ENCODE results near the gene ARHGAP5.

DNA sequence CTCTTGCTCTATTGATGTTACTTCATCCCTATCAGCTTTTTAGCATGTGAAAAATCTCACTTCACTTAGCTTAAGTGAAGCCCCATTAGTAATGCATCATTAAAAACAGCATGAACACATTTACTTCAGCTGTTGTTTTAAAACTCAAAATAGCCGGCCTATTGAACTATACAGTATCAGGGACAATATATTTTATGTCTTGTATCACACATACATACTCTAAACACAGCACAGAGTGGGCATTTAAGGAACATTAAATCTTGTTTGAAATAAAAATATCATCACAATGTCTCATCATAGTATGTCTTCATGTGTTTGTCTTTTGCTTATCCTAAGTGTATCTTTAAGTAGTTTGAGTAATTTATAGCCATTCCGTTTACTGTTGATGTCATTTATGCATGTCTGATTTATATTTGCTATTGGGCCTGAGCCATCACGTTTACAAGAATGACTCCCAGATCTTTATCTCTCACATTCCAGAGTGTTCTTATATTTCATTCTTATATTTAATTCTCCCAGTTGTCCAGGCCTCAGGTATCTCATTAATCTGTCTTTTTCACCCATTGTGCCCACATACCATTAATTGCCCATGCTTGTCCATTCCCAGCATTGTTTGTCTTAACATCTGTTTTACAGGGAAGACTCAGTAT, 57.5 kb downstream of the ARHGAP5 start:
- TF ChIP-seq, protein P1, sequence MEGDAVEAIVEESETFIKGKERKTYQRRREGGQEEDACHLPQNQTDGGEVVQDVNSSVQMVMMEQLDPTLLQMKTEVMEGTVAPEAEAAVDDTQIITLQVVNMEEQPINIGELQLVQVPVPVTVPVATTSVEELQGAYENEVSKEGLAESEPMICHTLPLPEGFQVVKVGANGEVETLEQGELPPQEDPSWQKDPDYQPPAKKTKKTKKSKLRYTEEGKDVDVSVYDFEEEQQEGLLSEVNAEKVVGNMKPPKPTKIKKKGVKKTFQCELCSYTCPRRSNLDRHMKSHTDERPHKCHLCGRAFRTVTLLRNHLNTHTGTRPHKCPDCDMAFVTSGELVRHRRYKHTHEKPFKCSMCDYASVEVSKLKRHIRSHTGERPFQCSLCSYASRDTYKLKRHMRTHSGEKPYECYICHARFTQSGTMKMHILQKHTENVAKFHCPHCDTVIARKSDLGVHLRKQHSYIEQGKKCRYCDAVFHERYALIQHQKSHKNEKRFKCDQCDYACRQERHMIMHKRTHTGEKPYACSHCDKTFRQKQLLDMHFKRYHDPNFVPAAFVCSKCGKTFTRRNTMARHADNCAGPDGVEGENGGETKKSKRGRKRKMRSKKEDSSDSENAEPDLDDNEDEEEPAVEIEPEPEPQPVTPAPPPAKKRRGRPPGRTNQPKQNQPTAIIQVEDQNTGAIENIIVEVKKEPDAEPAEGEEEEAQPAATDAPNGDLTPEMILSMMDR (conservative IDR thresholded peaks at IDR 0.05; ENCODE audit: low read length) = no peak
- TF ChIP-seq EZH2phosphoT487 (IDR thresholded peaks at IDR 0.05; ENCODE audit: borderline replicate concordance, low read depth, low read length) = no peak

All from OCI-LY7 (cell line).